ENCODE measurements around the gene MPRIP.
"Not testable (repeated sequence)": the region's sequence is repeated elsewhere in the genome, so short reads cannot be mapped to it uniquely, and the experiment has no call there.

MPRIP gene

GRCh38 chr17:17001874-17002520 is 40.3 kb upstream of the MPRIP start:
- peak; percentile 22 for DNase-seq (ENCODE audit: low read depth)
- H3K4me3 ChIP-seq (ENCODE audit: low read depth, low read length), result no peak overlapping the region
- TF ChIP-seq, protein P1, sequence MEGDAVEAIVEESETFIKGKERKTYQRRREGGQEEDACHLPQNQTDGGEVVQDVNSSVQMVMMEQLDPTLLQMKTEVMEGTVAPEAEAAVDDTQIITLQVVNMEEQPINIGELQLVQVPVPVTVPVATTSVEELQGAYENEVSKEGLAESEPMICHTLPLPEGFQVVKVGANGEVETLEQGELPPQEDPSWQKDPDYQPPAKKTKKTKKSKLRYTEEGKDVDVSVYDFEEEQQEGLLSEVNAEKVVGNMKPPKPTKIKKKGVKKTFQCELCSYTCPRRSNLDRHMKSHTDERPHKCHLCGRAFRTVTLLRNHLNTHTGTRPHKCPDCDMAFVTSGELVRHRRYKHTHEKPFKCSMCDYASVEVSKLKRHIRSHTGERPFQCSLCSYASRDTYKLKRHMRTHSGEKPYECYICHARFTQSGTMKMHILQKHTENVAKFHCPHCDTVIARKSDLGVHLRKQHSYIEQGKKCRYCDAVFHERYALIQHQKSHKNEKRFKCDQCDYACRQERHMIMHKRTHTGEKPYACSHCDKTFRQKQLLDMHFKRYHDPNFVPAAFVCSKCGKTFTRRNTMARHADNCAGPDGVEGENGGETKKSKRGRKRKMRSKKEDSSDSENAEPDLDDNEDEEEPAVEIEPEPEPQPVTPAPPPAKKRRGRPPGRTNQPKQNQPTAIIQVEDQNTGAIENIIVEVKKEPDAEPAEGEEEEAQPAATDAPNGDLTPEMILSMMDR (IDR thresholded peaks at IDR 0.05; ENCODE audit: control insufficient read depth, extremely low read depth, insufficient read depth), result peak; percentile 96

GRCh38 chr17:17002731-17003715 is 39.2 kb upstream of the MPRIP start:
- not testable (repeated sequence) for DNase-seq (ENCODE audit: low read depth); H3K4me3 ChIP-seq (ENCODE audit: low read depth, low read length)

DNA sequence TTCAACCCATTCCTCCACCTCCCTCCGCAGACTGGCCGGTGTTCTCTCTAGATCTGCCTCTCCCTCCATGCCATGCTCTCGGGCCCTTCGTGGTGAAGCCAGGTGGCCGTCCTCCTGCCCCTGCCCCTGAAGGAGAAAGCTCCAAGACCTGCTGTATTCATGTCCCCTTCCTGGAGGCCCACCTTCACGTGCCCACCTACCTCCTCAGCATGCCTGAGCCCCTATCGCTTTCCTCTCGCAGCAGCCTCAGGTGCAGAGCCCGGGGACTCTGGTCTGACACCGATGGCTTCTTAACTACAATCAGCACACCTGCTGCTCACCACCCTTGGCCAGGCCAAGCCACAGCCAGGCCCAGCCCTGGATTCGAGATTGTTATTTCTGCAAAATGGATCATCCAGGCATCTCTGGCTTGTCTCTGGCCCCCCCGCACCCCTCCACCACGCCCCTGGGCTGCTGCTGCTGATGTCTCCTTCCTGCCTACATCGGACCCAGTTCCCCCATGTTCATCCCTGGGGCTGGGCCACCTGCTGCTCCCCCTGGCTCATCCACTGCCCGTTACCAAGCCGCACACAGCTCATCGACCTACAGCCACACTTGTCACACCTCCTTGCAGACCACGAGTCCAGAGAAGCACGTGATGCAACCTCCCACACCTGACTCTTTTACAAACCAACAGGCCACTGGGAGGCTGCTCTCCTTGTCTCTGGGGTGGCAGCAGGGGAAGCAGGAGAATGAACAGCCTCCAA is 37.8 kb upstream of the MPRIP start:
- H3K4me3 ChIP-seq (ENCODE audit: low read depth, low read length), result no peak overlapping the region
- DNase-seq (ENCODE audit: low read depth), result no peak
- TF ChIP-seq, protein P1 (IDR thresholded peaks at IDR 0.05; ENCODE audit: control insufficient read depth, extremely low read depth, insufficient read depth), result no peak

GRCh38 chr17:17004997-17005614 is 37.2 kb upstream of the MPRIP start:
- not testable (repeated sequence) for H3K4me3 ChIP-seq (ENCODE audit: low read depth, low read length); DNase-seq (ENCODE audit: low read depth)

- DNase-seq (ENCODE audit: low read depth); H3K4me3 ChIP-seq (ENCODE audit: low read depth, low read length): not testable (repeated sequence)
These were observed 34.4 kb upstream of the MPRIP start for GRCh38 chr17:17007891-17008290.

DNA sequence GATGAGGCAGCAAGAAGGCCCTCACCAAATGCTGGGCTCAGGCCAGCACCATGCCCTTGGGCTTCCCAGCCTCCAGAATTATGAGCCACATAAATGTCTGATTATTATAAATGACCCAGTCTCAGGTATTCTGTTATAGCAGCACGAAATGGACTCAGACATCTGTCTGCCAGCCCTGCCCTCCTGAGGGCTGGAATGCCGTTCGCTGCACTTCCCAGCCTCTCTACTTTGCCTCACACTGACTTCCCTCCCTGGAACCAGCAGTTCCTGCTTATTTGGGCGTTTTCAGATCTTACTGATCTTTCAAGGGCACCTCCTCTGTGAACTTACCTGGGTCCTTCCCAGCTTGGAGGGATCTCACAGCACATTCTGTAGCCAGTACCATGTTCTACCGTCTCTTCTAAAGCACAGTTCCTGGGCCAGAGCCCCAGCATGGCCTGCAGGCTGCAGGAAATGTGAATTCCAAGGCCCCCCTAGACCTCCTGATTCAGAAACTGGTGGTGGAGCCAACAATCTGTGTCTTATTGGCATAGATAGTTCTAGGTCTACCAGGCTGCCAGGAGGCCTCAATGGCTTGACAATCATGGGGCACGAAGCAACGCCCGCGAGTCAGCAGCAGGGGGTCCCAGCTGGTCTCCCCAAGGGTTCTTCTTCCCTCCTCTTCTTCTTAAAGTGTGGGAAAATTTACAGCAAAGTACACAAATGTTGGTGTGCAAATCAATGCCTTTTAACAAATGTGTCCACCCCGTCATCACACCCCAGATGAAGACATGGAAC is 33.4 kb upstream of the MPRIP start:
- DNase-seq (ENCODE audit: low read depth); H3K4me3 ChIP-seq (ENCODE audit: low read depth, low read length): not testable (repeated sequence)

DNA sequence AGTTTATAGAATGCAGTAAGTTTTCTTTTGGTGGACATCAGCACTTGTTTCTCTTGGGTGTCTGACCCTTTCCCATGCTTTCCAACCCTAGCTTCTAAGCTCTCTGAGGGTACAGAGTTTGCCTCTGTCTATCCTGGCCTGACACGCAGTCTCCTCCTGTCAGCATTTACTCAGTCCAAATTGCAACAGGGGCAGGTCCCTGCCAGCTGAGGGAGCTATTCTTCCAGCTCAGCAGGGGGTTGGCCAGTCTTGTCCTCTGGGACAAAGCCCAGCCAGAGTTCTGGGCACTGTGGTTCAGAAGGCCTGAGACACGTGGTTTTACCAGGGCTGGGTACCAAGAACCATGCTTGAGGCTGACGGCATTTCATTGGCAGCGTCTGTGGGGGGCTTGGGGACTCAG is 32.3 kb upstream of the MPRIP start:
- not testable (repeated sequence) for H3K4me3 ChIP-seq (ENCODE audit: low read depth, low read length); DNase-seq (ENCODE audit: low read depth)

- not testable (repeated sequence) for DNase-seq (ENCODE audit: low read depth); H3K4me3 ChIP-seq (ENCODE audit: low read depth, low read length)
These were observed 31.7 kb upstream of the MPRIP start for GRCh38 chr17:17010545-17011034.

- not testable (repeated sequence) for DNase-seq (ENCODE audit: low read depth); H3K4me3 ChIP-seq (ENCODE audit: low read depth, low read length)
These were observed 31.0 kb upstream of the MPRIP start for GRCh38 chr17:17011043-17011907.

DNA sequence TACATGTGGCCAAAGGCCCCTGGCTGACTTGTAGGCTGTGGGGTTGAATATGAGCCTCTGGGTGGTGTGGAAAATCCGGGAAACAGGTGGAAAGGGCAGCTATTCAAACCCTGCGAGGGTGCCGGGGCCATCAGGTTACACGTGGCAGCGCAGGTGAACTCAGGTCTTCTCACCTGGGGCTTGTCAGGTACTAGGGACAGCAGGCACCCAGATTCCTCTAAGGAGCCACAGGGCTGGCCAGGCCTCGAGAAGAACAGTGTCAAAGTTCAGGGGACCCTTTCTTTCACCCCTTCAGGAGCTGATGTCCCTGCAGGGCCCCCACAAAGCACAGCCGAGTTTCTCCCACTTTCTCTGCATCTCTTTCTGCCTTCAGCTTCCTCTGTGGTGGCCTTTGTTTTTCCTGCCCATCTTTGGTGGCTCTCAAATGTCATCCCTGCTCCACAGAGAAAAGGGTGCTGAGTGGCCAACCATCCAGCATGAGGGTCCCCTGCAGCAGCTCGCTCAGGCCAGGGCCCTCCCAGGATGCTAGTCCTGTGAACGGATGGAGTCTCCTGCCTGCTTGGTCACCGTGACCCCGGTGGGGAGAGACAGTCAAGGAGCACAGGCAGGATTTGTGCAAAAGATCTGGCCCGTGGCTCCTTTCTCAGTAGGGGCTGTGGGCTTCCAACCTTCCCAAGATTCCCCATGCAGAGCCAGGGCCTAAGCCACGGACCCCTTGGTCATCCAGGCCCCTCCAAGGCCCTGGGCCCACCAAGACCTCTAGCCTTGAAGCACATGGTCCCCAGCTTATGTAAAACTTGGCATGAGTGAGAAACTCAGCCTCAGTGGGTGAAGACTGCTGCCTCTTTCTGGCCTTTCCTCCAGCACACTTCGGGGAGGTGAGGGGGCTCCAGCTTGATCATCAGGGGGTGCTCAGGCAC is 28.2 kb upstream of the MPRIP start:
- not testable (repeated sequence) for DNase-seq (ENCODE audit: low read depth); H3K4me3 ChIP-seq (ENCODE audit: low read depth, low read length)

- not testable (repeated sequence) for DNase-seq (ENCODE audit: low read depth); H3K4me3 ChIP-seq (ENCODE audit: low read depth, low read length)
These were observed 27.5 kb upstream of the MPRIP start for GRCh38 chr17:17014748-17015124.

Data from LNCaP clone FGC (cell line).